Lung (tissue), 12 donors: ENCODE measurements around the gene GRIA4. TPM values are rescaled to one million over a fixed set of nuclear protein-coding genes. Genes with fewer than 3 reads are reported as not detected.
"Not testable (repeated sequence)": the region's sequence is repeated elsewhere in the genome, so short reads cannot be mapped to it uniquely, and the experiment has no call there.

ENCODE experiments used
- ATAC-seq: fragments of 200-7000 bp; cut with Tn5 transposase; one replicate; pipeline ENCODE4 v1.9.1; 2020; ENCODE audit warnings: moderate number of reproducible peaks; ENCODE audit not compliant: insufficient read depth, low FRiP score
- DNase-seq, 3 donors: peaks; one replicate each; pipeline ENCODE4 v3.0.0-alpha.2; 2013 to 2017
- H3K27ac ChIP-seq, 2 donors: one replicate each; pipeline ENCODE4 v1.5.1; 2013; ENCODE audit warnings: mild to moderate bottlenecking in 2 of 2, moderate library complexity in 2 of 2, control low read depth in 1 of 2, inconsistent platforms in 1 of 2, low read depth in 1 of 2, low read length in 1 of 2
- H3K27me3 ChIP-seq, 3 donors: one replicate each; pipeline ENCODE4 v1.5.1; 2013; ENCODE audit warnings: low read length in 2 of 3; ENCODE audit not compliant: control insufficient read depth in 3 of 3, insufficient read depth in 3 of 3
- H3K36me3 ChIP-seq, 4 donors: one replicate each; pipeline ENCODE4 v1.5.1; 2013; ENCODE audit warnings: low read length in 4 of 4, mild to moderate bottlenecking in 1 of 4, moderate library complexity in 1 of 4; ENCODE audit not compliant: control insufficient read depth in 4 of 4, insufficient read depth in 4 of 4
- H3K4me1 ChIP-seq, 5 donors: one replicate each; pipeline ENCODE4 v1.5.1; 2013; ENCODE audit warnings: low read length in 5 of 5, mild to moderate bottlenecking in 2 of 5, moderate library complexity in 1 of 5; ENCODE audit not compliant: control insufficient read depth in 5 of 5, insufficient read depth in 5 of 5
- H3K4me3 ChIP-seq: one replicate; pipeline ENCODE4 v1.5.1; 2013; ENCODE audit warnings: mild to moderate bottlenecking, control low read depth, moderate library complexity
- H3K9ac ChIP-seq, 2 donors: one replicate each; pipeline ENCODE4 v1.5.1; 2013; ENCODE audit warnings: low read length in 2 of 2, control low read depth in 1 of 2; ENCODE audit not compliant: insufficient read depth in 1 of 2
- H3K9me3 ChIP-seq, 4 donors: one replicate each; pipeline ENCODE4 v1.5.1; 2013; ENCODE audit warnings: low read length in 3 of 4, mild to moderate bottlenecking in 1 of 4, moderate library complexity in 1 of 4; ENCODE audit not compliant: control insufficient read depth in 4 of 4, insufficient read depth in 3 of 4
- CTCF ChIP-seq: IDR thresholded peaks from 2 replicates; pipeline ENCODE4 v1.5.1; 2012; ENCODE audit warnings: mild to moderate bottlenecking; ENCODE audit errors: control extremely low read depth, extremely low read depth
- WGBS, 2 donors: extraction: QIAGEN DNeasy Blood & Tissue Kit; methylation state at CpG; one replicate each; pipeline ENCODE4 v1.1.7; 2013; 5-methylcytosine and 5-hydroxymethylcytosine counted together
- polyA plus RNA-seq, 2 donors: library from polyadenylated mRNA; stranded (reverse); fragments of 200-250 nt; gene quantifications; one replicate each; pipeline ENCODE4 v1.2.1, GENCODE V29; 2013
- total RNA-seq, 2 donors: library from RNA; depleted of rRNA in 1 of 2; stranded (reverse); fragments of >200 nt in 1 of 2; gene quantifications; one replicate each; pipeline ENCODE4 v1.2.1, GENCODE V29; 2014 to 2021
- donor health status: control.
- donor health status: control.
- donor health status: Bipolar disorder and iron deficiency.
- donor health status: healthy.
- donor health status: DM: yes; HTN: yes; CAD: no.

Gene GRIA4
- total and polyA plus RNA-seq, 4 donors = 0.12 to 0.77 TPM; not detected in 2

DNA sequence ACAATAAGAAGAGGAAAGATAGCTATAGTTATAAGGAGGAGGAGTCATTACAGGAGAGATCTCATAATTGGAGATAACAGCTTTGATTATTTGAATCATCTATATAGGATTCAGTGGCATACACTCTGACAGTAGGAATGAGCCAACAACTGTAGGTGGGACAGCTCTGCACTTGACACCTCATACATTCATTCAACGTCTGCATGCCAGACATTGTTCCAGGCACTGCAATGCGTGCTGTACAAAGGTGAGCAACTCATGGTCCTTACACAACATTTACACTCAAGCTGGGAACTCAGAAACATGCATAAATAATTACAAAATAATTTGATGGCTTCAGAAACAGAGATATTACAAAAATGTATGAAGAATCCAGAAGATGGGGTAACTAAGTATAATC, 257.9 kb downstream of the GRIA4 start:
- Histone ChIP-seq H3K9me3 (no peaks in the 10 kb centered on the region), H3K9ac (no peak overlapping the region), H3K27ac (no peak overlapping the region), H3K4me1 (no peaks in the 10 kb centered on the region), H3K4me3 (no peak overlapping the region), H3K27me3 (no peaks in the 10 kb centered on the region), H3K36me3 (no peaks in the 10 kb centered on the region)
- WGBS, 2 donors = 51 to 74% methylated on average over 2 of the region's 2 CpGs
- DNase-seq (no peak), ATAC-seq (no peak)
- TF ChIP-seq CTCF = no peak

DNA sequence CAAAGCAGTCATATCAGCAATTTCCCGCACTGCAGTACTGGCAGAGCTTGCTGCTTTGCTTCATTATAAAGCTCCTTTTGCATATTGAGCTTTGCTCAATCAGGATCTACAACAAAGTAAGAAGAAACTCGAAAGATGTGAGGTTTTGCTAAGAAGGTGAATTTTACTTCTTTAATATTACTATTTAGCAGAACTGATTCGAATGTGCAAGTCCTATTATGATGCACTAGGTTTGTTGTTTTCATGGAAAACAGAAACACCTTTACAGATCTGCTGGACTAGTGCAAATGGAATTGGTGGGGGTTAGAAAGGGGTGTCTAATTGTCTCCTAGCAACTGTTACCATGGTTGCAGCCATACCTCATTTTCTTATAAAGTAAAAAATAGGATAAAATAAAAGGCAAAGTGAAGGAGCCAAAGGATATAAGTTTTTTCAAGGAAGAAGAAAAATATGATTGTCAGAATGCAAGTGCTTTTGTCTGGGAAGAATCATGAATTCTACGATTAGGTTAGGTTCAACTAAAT, 259.0 kb downstream of the GRIA4 start:
- Histone ChIP-seq H3K27ac (no peak overlapping the region), H3K36me3 (no peaks in the 10 kb centered on the region), H3K9me3 (no peaks in the 10 kb centered on the region), H3K4me3 (no peak overlapping the region), H3K4me1 (no peaks in the 10 kb centered on the region), H3K9ac (no peak overlapping the region), H3K27me3 (no peaks in the 10 kb centered on the region)
- ATAC-seq (no peak), DNase-seq (no peak)
- no peak for TF ChIP-seq CTCF
- WGBS, 2 donors = 84 to 86% methylated on average over 4 of the region's 4 CpGs

DNA sequence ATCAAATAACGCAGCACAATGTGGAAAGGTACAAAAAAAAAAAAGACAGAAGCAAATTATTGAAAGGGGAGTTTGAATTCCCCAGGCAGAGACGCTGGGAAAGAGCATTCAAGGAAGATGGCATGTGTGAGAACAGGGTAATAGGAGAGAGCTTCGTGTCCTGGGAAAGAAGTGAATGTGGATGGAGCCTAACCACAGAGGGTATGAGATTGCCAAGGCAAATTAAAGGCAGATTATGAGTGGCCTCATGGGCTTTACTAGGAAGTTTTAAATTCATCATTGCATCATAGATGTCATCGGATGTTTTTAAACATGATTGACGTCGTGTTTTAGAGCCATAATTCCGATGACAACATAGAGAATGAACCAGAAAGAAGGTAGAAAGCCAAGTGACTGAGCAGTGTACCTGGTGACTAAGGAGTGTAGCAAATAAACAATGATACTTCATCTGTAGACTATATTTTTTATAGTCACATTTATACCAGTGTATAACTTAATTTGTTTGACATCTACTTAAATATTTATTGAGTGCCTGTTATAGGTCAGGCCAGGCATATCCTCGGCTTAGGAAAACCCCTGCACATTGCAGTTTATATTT, 260.7 kb downstream of the GRIA4 start:
- peaks cover 0 to 7% (median 0%) of the 10 kb centered on the region in 4 donors for H3K9me3 ChIP-seq
- H3K36me3 ChIP-seq = no peaks in the 10 kb centered on the region
- no peak overlapping the region for H3K27ac ChIP-seq
- no peak overlapping the region for H3K4me3 ChIP-seq
- ATAC-seq = no peak
- DNase-seq = no peak
- TF ChIP-seq CTCF = no peak
- no peaks in the 10 kb centered on the region for H3K27me3 ChIP-seq
- no peaks in the 10 kb centered on the region for H3K4me1 ChIP-seq
- 75 to 77% methylated on average over 8 of the region's 8 CpGs for WGBS, 2 donors
- no peak overlapping the region for H3K9ac ChIP-seq

- no peaks in the 10 kb centered on the region for H3K36me3 ChIP-seq
- TF ChIP-seq CTCF = no peak
- DNase-seq (no peak), ATAC-seq (no peak)
- WGBS, 2 donors = 68 to 71% methylated on average over 3 of the region's 3 CpGs
- no peaks in the 10 kb centered on the region for H3K4me1 ChIP-seq
- no peak overlapping the region for H3K27ac ChIP-seq
- H3K4me3 ChIP-seq = no peak overlapping the region
- H3K9ac ChIP-seq = no peak overlapping the region
- H3K27me3 ChIP-seq = no peaks in the 10 kb centered on the region
- peaks cover 0 to 7% (median 0%) of the 10 kb centered on the region in 4 donors for H3K9me3 ChIP-seq
Observed at GRCh38 chr11:105878510-105878909, 268.6 kb downstream of the GRIA4 start.

DNA sequence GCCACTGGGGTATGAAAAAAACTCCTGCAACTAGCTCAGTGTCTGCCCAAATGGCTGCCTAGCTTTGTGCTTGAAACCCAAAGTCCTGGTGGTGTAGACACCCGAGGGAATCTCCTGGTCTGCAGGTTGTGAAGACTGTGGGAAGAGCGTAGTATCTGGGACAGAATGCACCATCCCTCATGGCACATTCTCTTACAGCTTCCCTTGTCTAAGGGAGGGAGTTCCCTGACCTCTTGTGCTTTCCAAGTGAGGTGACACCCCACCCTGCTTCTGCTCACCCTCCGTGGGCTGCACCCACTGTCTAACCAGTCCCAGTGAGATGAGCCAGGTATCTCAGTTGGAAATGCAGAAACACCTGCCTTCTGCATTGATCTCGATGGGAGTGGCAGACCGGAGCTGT, 269.1 kb downstream of the GRIA4 start:
- H3K4me1 ChIP-seq, H3K4me3 ChIP-seq, H3K27ac ChIP-seq, H3K9ac ChIP-seq, H3K9me3 ChIP-seq, ATAC-seq, DNase-seq, H3K36me3 ChIP-seq, H3K27me3 ChIP-seq: not testable (repeated sequence)
- WGBS, 2 donors = 79 to 83% methylated on average over 5 of the region's 5 CpGs
